K562 (cell line): ENCODE results near the gene SDCCAG8. TPM values are rescaled to one million over a fixed set of nuclear protein-coding genes. Genes with fewer than 3 reads are reported as not detected.

ENCODE experiments used
- ATAC-seq: fragments of 200-7000 bp; cut with Tn5 transposase; 3 replicates; pipeline ENCODE4 v1.9.1; 2020; ENCODE audit warnings: moderate library complexity
- BruUV-seq: library from RNA; stranded (reverse); fragments of 400-500 nt; replicated peaks from 2 replicates; lab custom pipeline; 2021; lab: Mats Ljungman, UMichigan
- CTCF ChIA-PET: fragments of 300-600 bp; formaldehyde crosslinking; extraction: SDS; loops from one replicate; lab custom pipeline; 2021; ENCODE audit warnings: low intra/inter-chr PET ratio; lab: Yijun Ruan, JAX
- POLR2A ChIA-PET: fragments of 300-600, 350-650 bp; sonication (Branson Sonifier 250); formaldehyde crosslinking; extraction: SDS; loops from one replicate; lab custom pipeline; 2021; ENCODE audit warnings: antibody characterized with exemption, inconsistent platforms; lab: Yijun Ruan, JAX
- DNase-seq, 4 experiments: peaks; one replicate each; pipeline versions ENCODE4 v3.0.0 to v3.0.0-alpha.2; 2011 to 2018; ENCODE audit warnings: low spot score in 3 of 4, mixed read lengths in 3 of 4; ENCODE audit errors: extremely low read depth in 1 of 4
- FAIRE-seq: peaks from 2 replicates; lab custom pipeline; 2011; peaks lifted over from hg19 to GRCh38; lab: Jason Lieb, UNC
- H2AFZ ChIP-seq: 2 replicates; pipeline ENCODE4 v1.6.0; 2011; ENCODE audit warnings: low read depth, low read length, control low read depth, inconsistent platforms
- H3K27ac ChIP-seq: fragments of 200-600 bp; 3 replicates; pipeline ENCODE4 v1.8.0; 2011; ENCODE audit warnings: low read depth, mild to moderate bottlenecking, control low read depth, inconsistent platforms, low read length, moderate library complexity, mixed read lengths; ENCODE audit errors: extremely low read depth
- H3K27me3 ChIP-seq, 2 experiments: fragments of 300-600 bp in 1 of 2; 2 replicates in 1 of 2; 3 replicates in 1 of 2; pipeline versions ENCODE4 v1.6.0 to v1.8.0; 2011; ENCODE audit warnings: inconsistent platforms in 2 of 2, low read length in 2 of 2, mild to moderate bottlenecking in 1 of 2, mixed read lengths in 1 of 2, moderate library complexity in 1 of 2; ENCODE audit not compliant: control insufficient read depth in 2 of 2, insufficient read depth in 2 of 2
- H3K36me3 ChIP-seq: fragments of 300-600 bp; 3 replicates; pipeline ENCODE4 v1.8.0; 2011; ENCODE audit warnings: mild to moderate bottlenecking, low read length, inconsistent platforms; ENCODE audit not compliant: control insufficient read depth, insufficient read depth
- H3K4me1 ChIP-seq, 2 experiments: fragments of 200-600 bp in 1 of 2; replicated peaks in 1 of 2; 2 replicates in 1 of 2; 3 replicates in 1 of 2; pipeline versions ENCODE4 v1.5.1 to v1.8.0; 2011; ENCODE audit warnings: inconsistent platforms in 2 of 2, low read length in 2 of 2, mild to moderate bottlenecking in 1 of 2, mixed read lengths in 1 of 2, moderate library complexity in 1 of 2; ENCODE audit not compliant: control insufficient read depth in 2 of 2, insufficient read depth in 2 of 2
- H3K4me2 ChIP-seq: 2 replicates; pipeline ENCODE4 v1.6.1; 2011; ENCODE audit warnings: low read length, control low read depth, inconsistent platforms, mixed read lengths; ENCODE audit not compliant: insufficient read depth
- H3K4me3 ChIP-seq: fragments of 200-600 bp; sonication (generic), shearing (Covaris generic); 2 replicates; pipeline ENCODE4 v1.5.1; 2016; ENCODE audit warnings: control low read depth, inconsistent platforms
- H3K79me2 ChIP-seq: fragments of 200-600 bp; 3 replicates; pipeline ENCODE4 v1.8.0; 2011; ENCODE audit warnings: low read length, inconsistent platforms; ENCODE audit not compliant: control insufficient read depth, insufficient read depth
- H3K9ac ChIP-seq, 2 experiments: 2 replicates each; pipeline versions ENCODE4 v1.6.0 to v1.6.1; 2011; ENCODE audit warnings: low read depth in 2 of 2, low read length in 2 of 2, control low read depth in 1 of 2, inconsistent platforms in 1 of 2, mild to moderate bottlenecking in 1 of 2, mixed read lengths in 1 of 2; ENCODE audit not compliant: insufficient read depth in 1 of 2
- H3K9me1 ChIP-seq: one replicate; pipeline ENCODE4 v1.6.0; 2011; ENCODE audit warnings: inconsistent platforms, mild to moderate bottlenecking, low read length, moderate library complexity; ENCODE audit not compliant: control insufficient read depth, insufficient read depth
- H3K9me3 ChIP-seq: replicated peaks from 2 replicates; pipeline ENCODE4 v1.5.1; 2011; ENCODE audit warnings: low read depth, low read length, inconsistent platforms; ENCODE audit not compliant: control insufficient read depth, insufficient read depth
- H4K20me1 ChIP-seq: replicated peaks from 2 replicates; pipeline ENCODE4 v1.6.1; 2011; ENCODE audit warnings: low read length, inconsistent platforms, mixed read lengths; ENCODE audit not compliant: control insufficient read depth, insufficient read depth
- FUS ChIP-seq: fragments of 200-400 bp; formaldehyde crosslinking; optimal IDR thresholded peaks from 2 replicates; pipeline ENCODE3; 2017; ENCODE audit warnings: low read depth, low read length
- GABPA ChIP-seq: fragments of 200-800 bp; sonication (Bioruptor generic); conservative IDR thresholded peaks from 2 replicates; pipeline ENCODE4 v1.6.1; 2016; ENCODE audit warnings: low read depth, missing genetic modification characterization, missing compliant biosample characterization
- KAT7 ChIP-seq: sonication (generic); formaldehyde crosslinking; IDR thresholded peaks from 2 replicates; pipeline ENCODE4 v1.8.0; 2022; ENCODE audit warnings: missing genetic modification reagents, mild to moderate bottlenecking, borderline replicate concordance
- LARP7 ChIP-seq: fragments of 450-650 bp; IDR thresholded peaks from 2 replicates; pipeline ENCODE4 v1.6.1; 2016
- MAFF ChIP-seq: IDR thresholded peaks from 2 replicates; pipeline ENCODE4 v1.6.1; 2012; ENCODE audit warnings: low read length, improper control_type of control experiment
- MAFG ChIP-seq: fragments of 450-650 bp; conservative IDR thresholded peaks from 2 replicates; pipeline ENCODE4 v1.6.1; 2016; ENCODE audit warnings: missing genetic modification characterization, missing compliant biosample characterization
- NFE2 ChIP-seq: IDR thresholded peaks from 2 replicates; pipeline ENCODE4 v1.6.1; 2014; ENCODE audit warnings: antibody characterized with exemption, low read depth
- NFE2L1 ChIP-seq: fragments of 450-650 bp; IDR thresholded peaks from 2 replicates; pipeline ENCODE4 v1.6.1; 2016; ENCODE audit warnings: missing genetic modification characterization, low read depth, mild to moderate bottlenecking, missing compliant biosample characterization, moderate library complexity, borderline replicate concordance
- RNF219 ChIP-seq: fragments of 250-450 bp; sonication (Bioruptor Pico); IDR thresholded peaks from 2 replicates; pipeline ENCODE4 v1.5.0; 2022; ENCODE audit warnings: mild to moderate bottlenecking
- SMAD2 ChIP-seq: fragments of 150-350 bp; IDR thresholded peaks from 2 replicates; pipeline ENCODE4 v1.6.1; 2014; ENCODE audit warnings: low read depth, mild to moderate bottlenecking, low read length
- TAF15 ChIP-seq: fragments of 200-400 bp; formaldehyde crosslinking; IDR thresholded peaks from 2 replicates; pipeline ENCODE4 v1.6.1; 2017; ENCODE audit warnings: mild to moderate bottlenecking, low read depth, low read length, moderate library complexity
- TFE3 ChIP-seq: fragments of 450-650 bp; formaldehyde crosslinking; IDR thresholded peaks from 2 replicates; pipeline ENCODE4 v1.4.0; 2020; ENCODE audit warnings: mild to moderate bottlenecking, mixed read lengths
- ZNF175 ChIP-seq: fragments of 200-800 bp; sonication (Bioruptor generic); IDR thresholded peaks from 2 replicates; pipeline ENCODE4 v1.6.1; 2016; ENCODE audit warnings: low read depth, mild to moderate bottlenecking, missing genetic modification characterization, missing compliant biosample characterization
- ZNF316 ChIP-seq: fragments of 450-650 bp; IDR thresholded peaks from 2 replicates; pipeline ENCODE4 v1.6.1; 2016
- ZNF766 ChIP-seq: fragments of 200-800 bp; sonication (Bioruptor generic); conservative IDR thresholded peaks from 2 replicates; pipeline ENCODE4 v1.6.1; 2016; ENCODE audit warnings: missing genetic modification characterization, missing compliant biosample characterization
- WGBS: fragments of 100-300 bp; shearing (Covaris generic); methylation state at CpG from one replicate; pipeline ENCODE4 v1.1.6; 2016; ENCODE audit warnings: low coverage, mixed read lengths; ENCODE audit not compliant: insufficient coverage; ENCODE audit errors: missing lambda C conversion rate; 5-methylcytosine and 5-hydroxymethylcytosine counted together
- in situ Hi-C: fragments of 300-500 bp; cut with MboI; formaldehyde crosslinking; loops from 4 replicates; pipeline ENCODE4 v1.15.0; 2018; ENCODE audit warnings: inconsistent platforms, mixed read lengths
- intact Hi-C: fragments of 100-400 bp; cut with micrococcal nuclease; formaldehyde crosslinking; loops from 2 replicates; pipeline ENCODE4 v1.14.2; 2022
- polyA plus RNA-seq, 8 experiments: library from polyadenylated mRNA; depleted of rRNA in 4 of 8; stranded (reverse) in 5 of 8; unstranded in 3 of 8; fragments of >200 nt; fragmentation: Nextera tagmentation in 2 of 8; fragmentation: Illumina TruSeq in 1 of 8; extraction: Ambion mirVana in 2 of 8; extraction: Trizol in 1 of 8; gene quantifications; 2 replicates each; pipeline versions ENCODE4 v1.2.1 to v1.2.3, GENCODE V29; 2011 to 2014; ENCODE audit warnings: inconsistent platforms in 1 of 8, missing spikeins in 1 of 8
- total RNA-seq, 7 experiments: library from RNA; depleted of rRNA in 6 of 7; stranded (reverse); fragments of >200 nt in 6 of 7; fragmentation: Illumina TruSeq in 2 of 7; extraction: Trizol in 2 of 7; gene quantifications; 2 replicates each; pipeline versions ENCODE4 v1.2.1 to v1.2.3, GENCODE V29; 2011 to 2021; ENCODE audit warnings: low replicate concordance in 1 of 7
- TF ChIP-seq, protein P1 (sequence below): fragments of 250-450 bp; sonication (Bioruptor Pico); IDR thresholded peaks from 2 replicates; pipeline ENCODE4 v1.9.0; 2021; ENCODE audit warnings: mild to moderate bottlenecking
- TF ChIP-seq, protein P2 (sequence below): fragments of 250-450 bp; sonication (Bioruptor Pico); IDR thresholded peaks from 2 replicates; pipeline ENCODE4 v1.5.0; 2021; ENCODE audit warnings: mild to moderate bottlenecking, moderate library complexity

Gene SDCCAG8
- total and polyA plus RNA-seq, 9 of the 15 experiments (the other 6 are each of a cell fraction or from before 2014, with no cell fraction given): 17.9 to 36.7 (median 25.4) TPM

DNA sequence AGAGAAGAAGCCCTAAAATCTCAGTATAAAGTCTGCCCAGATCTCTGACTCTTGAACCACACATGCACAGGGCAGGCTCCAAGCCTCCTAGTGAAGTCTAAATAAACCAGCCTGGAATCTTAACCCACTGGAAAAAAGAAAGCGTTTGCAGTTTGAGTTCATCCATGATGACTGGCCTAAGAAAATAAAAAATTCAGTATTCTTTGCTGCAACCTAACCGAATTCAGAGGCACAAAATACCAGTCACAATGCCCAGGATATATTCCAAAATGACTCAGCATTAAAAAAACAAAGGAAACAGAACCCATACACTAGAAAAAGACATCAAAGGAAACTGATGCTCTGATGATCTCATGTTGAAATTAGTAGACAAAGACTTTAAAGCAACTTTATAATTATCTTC, 269.2 kb downstream of the SDCCAG8 start:
- Histone ChIP-seq H3K4me2 (no peak overlapping the region), H2AFZ (no peak overlapping the region)
- TF ChIP-seq KAT7 (CRISPR knock-in tag) (no peak), TAF15 (no peak), ZNF766 (CRISPR knock-in tag) (no peak), FUS (no peak), NFE2L1 (tag) (peak; percentile 43; the same call in 1 of the 2 replicates), ZNF175 (CRISPR knock-in tag) (no peak), RNF219 (no peak), MAFG (peak; percentile 61), MAFF (peak; percentile 34; the same call in 1 of the 2 replicates), SMAD2 (no peak), TFE3 (CRISPR knock-in tag) (no peak), NFE2 (0 out of 2 replicates have a peak, but pooled peaks have one; percentile 20), LARP7 (no peak), GABPA (tag) (no peak), ZNF316 (peak; percentile 53)
- TF ChIP-seq, protein P1, sequence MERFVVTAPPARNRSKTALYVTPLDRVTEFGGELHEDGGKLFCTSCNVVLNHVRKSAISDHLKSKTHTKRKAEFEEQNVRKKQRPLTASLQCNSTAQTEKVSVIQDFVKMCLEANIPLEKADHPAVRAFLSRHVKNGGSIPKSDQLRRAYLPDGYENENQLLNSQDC (CRISPR knock-in tag): no peak
- TF ChIP-seq, protein P2, sequence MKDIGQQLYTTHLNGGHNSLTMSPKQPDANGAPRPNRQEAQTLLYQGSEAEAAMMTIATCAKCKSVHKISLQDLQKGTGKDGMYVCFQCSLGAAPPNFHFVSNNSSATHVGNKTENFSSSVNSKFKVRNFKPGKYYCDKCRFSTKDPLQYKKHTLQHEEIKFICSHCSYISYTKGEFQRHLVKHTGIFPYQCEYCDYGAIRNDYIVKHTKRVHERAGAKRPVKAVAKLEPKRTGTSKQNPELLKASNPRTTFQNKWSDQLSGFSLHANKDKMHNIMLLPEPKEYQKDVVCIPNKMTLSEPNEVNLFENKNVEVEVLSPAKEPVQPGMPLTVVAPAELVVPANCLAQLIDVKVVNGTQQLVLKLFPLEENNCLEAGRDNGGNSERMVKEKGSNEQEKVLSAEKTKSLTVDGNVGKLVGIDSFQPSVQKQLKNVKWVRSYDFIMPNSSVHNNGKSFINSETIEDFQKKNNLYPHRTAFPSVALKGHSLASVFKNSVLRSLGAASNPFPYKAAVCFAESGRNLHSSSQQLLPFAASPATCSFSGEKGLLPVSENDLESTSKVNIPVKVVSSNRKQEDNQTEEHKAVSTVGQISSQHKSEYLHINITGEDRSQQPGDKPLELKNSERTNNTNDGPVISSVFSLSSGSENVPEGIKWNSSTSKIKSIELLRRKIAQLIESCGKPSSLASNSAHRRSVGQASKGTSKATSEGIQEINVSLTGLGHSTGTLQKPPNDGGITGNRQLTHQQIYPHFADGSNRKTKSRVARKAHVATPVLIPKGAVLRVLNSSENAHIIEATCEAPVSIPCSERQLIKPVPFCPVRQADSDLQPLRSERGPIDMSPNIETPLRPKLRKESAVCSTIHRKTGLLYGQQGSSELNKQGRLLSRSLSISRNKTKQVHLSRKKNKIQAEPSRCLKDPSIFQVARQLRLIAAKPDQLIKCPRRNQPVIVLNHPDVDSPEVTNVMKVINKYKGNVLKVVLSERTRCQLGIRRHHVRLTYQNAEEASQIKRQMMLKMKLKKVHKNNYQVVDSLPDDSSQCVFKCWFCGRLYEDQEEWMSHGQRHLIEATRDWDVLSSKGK (CRISPR knock-in tag): no peak

More for the DNA sequence above, 269.2 kb downstream of the SDCCAG8 start:
- Histone ChIP-seq H3K4me1 (no peaks in the 10 kb centered on the region), H3K79me2 (no peaks in the 10 kb centered on the region), H3K9me1 (no peaks in the 10 kb centered on the region), H3K9ac (no peak overlapping the region), H3K4me3 (no peak overlapping the region), H3K9me3 (no peaks in the 10 kb centered on the region), H3K27ac (no peak overlapping the region), H3K36me3 (no peaks in the 10 kb centered on the region), H3K27me3 (no peaks in the 10 kb centered on the region), H4K20me1 (no peaks in the 10 kb centered on the region)
- in situ Hi-C loops (no loop called here), intact Hi-C loops (no loop called here)
- BruUV-seq: no TSS peak
- ChIA-PET CTCF (no interaction called here), POLR2A (no interaction called here)
- FAIRE-seq (no peak), ATAC-seq (no peak), DNase-seq (no peak)
- 0% methylated on average over 2 of the region's 2 CpGs for WGBS
